Colonic mucosa (tissue), 4 donors: ENCODE data around the gene PDIA2. TPM values are rescaled to one million over a fixed set of nuclear protein-coding genes. Genes with fewer than 3 reads are reported as not detected.
"Not testable (repeated sequence)": the region's sequence is repeated elsewhere in the genome, so short reads cannot be mapped to it uniquely, and the experiment has no call there.

Experiments
- DNase-seq: peaks from one replicate; pipeline ENCODE4 v3.0.0-alpha.2; 2020
- H3K27ac ChIP-seq: fragments of 200-600 bp; one replicate; pipeline ENCODE4 v1.8.0; 2021
- H3K27me3 ChIP-seq: fragments of 200-600 bp; one replicate; pipeline ENCODE4 v1.8.0; 2021
- H3K36me3 ChIP-seq: fragments of 200-600 bp; one replicate; pipeline ENCODE4 v1.8.0; 2021
- H3K4me1 ChIP-seq: fragments of 200-600 bp; one replicate; pipeline ENCODE4 v1.8.0; 2021; ENCODE audit warnings: mild to moderate bottlenecking
- H3K4me3 ChIP-seq: fragments of 200-600 bp; one replicate; pipeline ENCODE4 v1.8.0; 2021
- H3K9ac ChIP-seq, 2 donors: one replicate each; pipeline ENCODE4 v1.7.0; 2013; ENCODE audit warnings: control low read depth in 2 of 2, low read depth in 2 of 2, low read length in 2 of 2
- H3K9me3 ChIP-seq: fragments of 200-600 bp; one replicate; pipeline ENCODE4 v1.8.0; 2021
- CTCF ChIP-seq: fragments of 200-600 bp; IDR thresholded peaks from one replicate; pipeline ENCODE4 v1.8.0; 2022; ENCODE audit warnings: antibody characterized with exemption, mild to moderate bottlenecking
- intact Hi-C: fragments of 100-400 bp; cut with DNase I; formaldehyde crosslinking; loops from one replicate; pipeline ENCODE4 v1.14.1; 2022
- total RNA-seq, 2 donors: library from RNA; stranded (reverse); fragmentation: NEBNext Ultra II Directional in 1 of 2; extraction: Animal tissue kit (Norgen Biotek cat#: 25700) in 1 of 2; gene quantifications; one replicate each; pipeline ENCODE4 v1.2.1, GENCODE V29; 2021
- donor health status: healthy.
- donor health status: DM: no; HTN: no; CAD: no.
- donor health status: DM: no; HTN: no; CAD: no.

PDIA2 gene
- total RNA-seq, 2 donors from 2014 or later = 1.4 to 2.6 TPM

GRCh38 chr16:264440-264951, 18.5 kb upstream of the PDIA2 start:
- Histone ChIP-seq H3K4me1 (peaks cover 3% of the 10 kb centered on the region), H3K9me3 (no peaks in the 10 kb centered on the region), H3K9ac (no peak overlapping the region), H3K27ac (no peak overlapping the region), H3K36me3 (peaks cover 4% of the 10 kb centered on the region), H3K27me3 (no peaks in the 10 kb centered on the region), H3K4me3 (no peak overlapping the region)
- TF ChIP-seq CTCF = no peak
- no peak for DNase-seq
- intact Hi-C loops = no loop called here

DNA sequence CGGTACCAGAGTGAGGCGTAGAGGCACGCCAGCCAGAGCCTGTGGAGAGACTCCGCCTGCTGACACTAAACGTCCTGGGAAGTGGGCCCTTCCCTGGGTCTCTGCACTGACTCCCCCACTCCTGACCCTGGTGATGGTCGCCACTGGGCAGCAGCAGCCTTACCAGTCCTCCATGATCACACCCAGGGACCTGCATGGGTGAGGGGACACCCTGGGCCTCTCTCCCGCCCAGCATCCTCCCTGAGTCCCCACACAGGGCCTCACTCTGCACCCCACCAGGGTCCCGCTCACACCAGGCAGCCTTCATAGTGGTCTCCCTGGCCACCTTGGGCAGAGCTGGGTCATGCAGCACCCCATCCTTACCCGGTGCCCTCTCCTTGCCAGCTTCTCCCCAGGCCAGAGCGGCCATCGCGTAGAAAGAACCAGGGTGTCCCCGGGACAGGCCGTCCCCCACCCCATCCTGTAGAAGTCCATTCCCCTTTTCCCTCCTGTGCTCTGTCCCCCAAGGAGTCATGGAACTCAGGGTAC, 17.9 kb upstream of the PDIA2 start:
- Histone ChIP-seq H3K9ac (no peak overlapping the region), H3K9me3 (no peaks in the 10 kb centered on the region), H3K4me3 (no peak overlapping the region), H3K27ac (no peak overlapping the region), H3K4me1 (peaks cover 3% of the 10 kb centered on the region), H3K27me3 (no peaks in the 10 kb centered on the region), H3K36me3 (peaks cover 4% of the 10 kb centered on the region)
- intact Hi-C loops = no loop called here
- DNase-seq = no peak
- TF ChIP-seq CTCF = no peak

DNA sequence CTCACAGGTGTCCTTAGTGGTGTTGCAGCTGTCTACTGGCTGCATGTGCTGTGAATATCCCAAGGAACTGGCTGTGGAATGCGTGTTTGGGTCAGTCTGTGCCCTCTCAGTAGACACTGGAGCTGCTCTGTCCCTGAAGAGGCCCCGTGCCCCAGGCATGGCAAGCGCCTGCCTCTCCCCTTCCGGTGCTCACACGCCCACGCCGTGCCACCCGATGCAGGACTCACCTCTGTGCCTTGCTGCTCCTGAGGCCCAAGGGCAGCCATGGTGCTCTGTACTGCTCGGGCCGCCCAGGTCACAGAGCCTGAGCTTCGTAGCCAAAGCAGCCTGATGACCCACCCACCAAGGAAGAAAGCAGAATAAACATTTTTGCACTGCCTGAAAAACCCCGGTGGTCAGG, 17.3 kb upstream of the PDIA2 start:
- Histone ChIP-seq H3K9ac (no peak overlapping the region), H3K4me3 (no peak overlapping the region), H3K27me3 (no peaks in the 10 kb centered on the region), H3K4me1 (peaks cover 3% of the 10 kb centered on the region), H3K27ac (no peak overlapping the region), H3K36me3 (peaks cover 4% of the 10 kb centered on the region), H3K9me3 (no peaks in the 10 kb centered on the region)
- intact Hi-C loops = no loop called here
- no peak for DNase-seq
- TF ChIP-seq CTCF = no peak

DNA sequence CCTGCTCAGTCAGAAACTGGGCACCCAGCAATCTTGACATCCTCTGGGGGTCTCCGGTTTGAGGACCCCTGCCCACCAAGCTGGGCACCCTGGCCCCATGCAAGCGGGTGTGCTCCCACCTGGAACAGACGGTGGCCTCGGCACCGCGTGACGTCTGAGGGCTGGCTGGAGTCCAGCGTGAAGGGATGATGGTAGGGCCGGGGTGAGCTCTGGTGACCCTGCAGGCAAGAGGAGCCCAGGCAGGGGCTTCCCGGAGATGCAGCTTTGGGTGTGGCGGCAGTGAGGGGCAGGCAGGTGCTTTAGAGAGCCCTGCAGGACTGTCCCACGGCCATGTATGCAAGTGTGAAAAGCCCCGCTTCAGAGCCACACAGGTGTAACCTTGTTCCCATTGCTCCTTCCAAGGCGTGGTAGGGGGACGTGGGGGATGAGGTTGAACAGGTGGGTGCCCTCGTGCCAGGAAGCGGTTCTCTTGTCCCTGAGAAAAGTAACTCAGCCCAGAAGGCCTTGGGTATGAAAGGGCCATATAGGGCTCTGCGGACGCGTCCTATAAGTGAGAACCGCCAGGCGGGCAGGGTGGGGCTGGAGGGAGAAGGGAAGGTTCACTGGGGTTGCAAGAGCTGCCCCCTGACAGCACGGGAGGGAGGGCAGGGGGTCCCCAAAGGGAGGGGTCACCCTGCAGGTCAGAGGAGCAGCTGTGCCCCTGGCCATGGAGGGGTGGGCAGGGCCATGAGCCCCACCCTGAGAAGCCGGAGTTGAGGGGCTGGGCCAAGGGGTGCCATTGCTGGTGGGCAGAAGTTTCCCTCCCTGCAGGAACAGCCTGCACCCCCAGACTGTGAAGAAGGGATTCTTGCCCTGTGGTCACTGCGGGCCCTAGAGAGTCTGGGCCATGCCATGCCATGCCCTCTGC, 16.5 kb upstream of the PDIA2 start:
- Histone ChIP-seq H3K9ac (no peak overlapping the region), H3K36me3 (peaks cover 2% of the 10 kb centered on the region), H3K27me3 (no peaks in the 10 kb centered on the region), H3K9me3 (no peaks in the 10 kb centered on the region), H3K4me3 (no peak overlapping the region), H3K27ac (no peak overlapping the region), H3K4me1 (peaks cover 3% of the 10 kb centered on the region)
- no peak for DNase-seq
- no peak for TF ChIP-seq CTCF
- intact Hi-C loops = no loop called here

DNA sequence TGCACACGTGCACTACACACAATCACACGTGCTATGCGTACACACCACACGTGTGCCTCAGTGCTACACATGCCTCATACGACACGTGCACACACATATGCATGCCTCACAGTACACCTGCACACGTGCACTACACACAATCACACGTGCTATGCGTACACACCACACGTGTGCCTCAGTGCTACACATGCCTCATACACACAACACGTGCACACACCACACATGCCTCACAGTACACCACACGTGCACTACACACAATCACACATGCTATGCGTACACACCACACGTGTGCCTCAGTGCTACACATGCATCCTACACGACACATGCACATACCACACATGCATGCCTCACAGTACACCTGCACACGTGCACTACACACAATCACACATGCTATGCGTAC, 15.4 kb upstream of the PDIA2 start:
- H3K9ac ChIP-seq, intact Hi-C loops, H3K4me3 ChIP-seq, H3K27ac ChIP-seq, DNase-seq, H3K36me3 ChIP-seq, H3K9me3 ChIP-seq, H3K4me1 ChIP-seq, H3K27me3 ChIP-seq: not testable (repeated sequence)
